Epithelial cell of proximal tubule (primary cell): ENCODE data around the gene FPR2. TPM values are rescaled to one million over a fixed set of nuclear protein-coding genes. Genes with fewer than 3 reads are reported as not detected.
"Not testable (repeated sequence)": the region's sequence is repeated elsewhere in the genome, so short reads cannot be mapped to it uniquely, and the experiment has no call there.

Experiments used
- DNase-seq: peaks from one replicate; pipeline ENCODE4 v3.0.0-alpha.2; 2011; ENCODE audit warnings: low read depth
- H3K4me3 ChIP-seq: 2 replicates; pipeline ENCODE4 v1.5.1; 2011; ENCODE audit warnings: low read depth, mild to moderate bottlenecking, low read length
- CTCF ChIP-seq: conservative IDR thresholded peaks from 2 replicates; pipeline ENCODE4 v1.5.1; 2012; ENCODE audit warnings: low read depth, mild to moderate bottlenecking, low read length
- total RNA-seq: library from RNA; depleted of rRNA; stranded (reverse); fragments of >200 nt; gene quantifications from 2 replicates; pipeline ENCODE4 v1.2.3, GENCODE V29; 2015

FPR2 gene
- total RNA-seq, 1 donor from 2014 or later: not detected

- H3K4me3 ChIP-seq: no peak overlapping the region
- DNase-seq: no peak
- TF ChIP-seq CTCF: no peak
Observed at GRCh38 chr19:51729781-51730180, 31.2 kb upstream of the FPR2 start.

- TF ChIP-seq CTCF: no peak
Observed at GRCh38 chr19:51733742-51734522, 27.0 kb upstream of the FPR2 start.

GRCh38 chr19:51735759-51736449, 25.1 kb upstream of the FPR2 start:
- no peak for TF ChIP-seq CTCF
- no peak overlapping the region for H3K4me3 ChIP-seq
- no peak for DNase-seq

More at GRCh38 chr19:51733742-51734522, 27.0 kb upstream of the FPR2 start:
- DNase-seq: no peak
- H3K4me3 ChIP-seq: no peak overlapping the region

- TF ChIP-seq CTCF: no peak
- DNase-seq: no peak
- H3K4me3 ChIP-seq: no peak overlapping the region
Observed at GRCh38 chr19:51737389-51737788, 23.6 kb upstream of the FPR2 start.

GRCh38 chr19:51737924-51738323, 23.1 kb upstream of the FPR2 start:
- DNase-seq: no peak
- TF ChIP-seq CTCF: no peak
- no peak overlapping the region for H3K4me3 ChIP-seq

GRCh38 chr19:51738523-51738922, 22.5 kb upstream of the FPR2 start:
- not testable (repeated sequence) for H3K4me3 ChIP-seq, DNase-seq

GRCh38 chr19:51739466-51740213, 21.3 kb upstream of the FPR2 start:
- H3K4me3 ChIP-seq: no peak overlapping the region
- no peak for TF ChIP-seq CTCF
- DNase-seq: no peak
